Dermis microvascular lymphatic vessel endothelial cell (primary cell): ENCODE data around the gene PNPO. TPM values are rescaled to one million over a fixed set of nuclear protein-coding genes. Genes with fewer than 3 reads are reported as not detected.
A peak's percentile ranks its signal among the peaks of the same experiment; 100 is the strongest.

Source experiments
- DNase-seq, 2 donors: peaks; one replicate each; pipeline versions ENCODE4 v3.0.0 to v3.0.0-alpha.2; 2010; ENCODE audit warnings: low read depth in 2 of 2
- total RNA-seq: library from RNA; depleted of rRNA; stranded (reverse); fragments of >200 nt; gene quantifications from 2 replicates; pipeline ENCODE4 v1.2.1, GENCODE V29; 2014

The PNPO gene
- total RNA-seq, 1 donor from 2014 or later, result 18.9 TPM

DNA sequence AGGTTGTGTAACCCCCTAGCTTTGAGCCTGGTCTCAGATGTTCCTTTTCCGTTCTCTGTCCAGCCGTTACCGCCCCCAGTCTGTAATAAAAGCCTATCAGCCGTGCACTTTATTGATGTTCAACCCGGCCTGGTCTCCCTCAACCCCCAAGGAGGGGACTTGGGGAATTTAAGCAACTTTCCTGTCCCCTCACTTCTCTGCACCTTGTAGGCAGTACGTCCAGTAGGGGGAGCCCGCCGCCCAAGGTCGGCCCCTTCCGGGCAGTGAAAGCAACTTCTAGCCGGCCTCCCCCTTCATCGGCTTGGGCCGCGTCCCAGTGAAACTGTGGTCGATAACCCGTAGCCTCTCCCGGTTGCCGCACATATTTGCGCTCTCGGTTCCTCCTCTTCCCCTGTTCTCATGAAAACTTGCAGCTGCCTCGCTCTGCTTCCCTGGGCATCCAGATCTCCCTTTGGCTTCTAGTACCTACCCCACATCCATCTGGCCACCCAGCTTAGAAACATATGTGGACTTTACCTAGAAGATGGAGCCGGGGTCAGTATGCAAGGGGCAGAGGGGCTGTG lies 7.9 kb downstream of the PNPO start:
- DNase-seq, result peak; percentile 31 to 79

DNA sequence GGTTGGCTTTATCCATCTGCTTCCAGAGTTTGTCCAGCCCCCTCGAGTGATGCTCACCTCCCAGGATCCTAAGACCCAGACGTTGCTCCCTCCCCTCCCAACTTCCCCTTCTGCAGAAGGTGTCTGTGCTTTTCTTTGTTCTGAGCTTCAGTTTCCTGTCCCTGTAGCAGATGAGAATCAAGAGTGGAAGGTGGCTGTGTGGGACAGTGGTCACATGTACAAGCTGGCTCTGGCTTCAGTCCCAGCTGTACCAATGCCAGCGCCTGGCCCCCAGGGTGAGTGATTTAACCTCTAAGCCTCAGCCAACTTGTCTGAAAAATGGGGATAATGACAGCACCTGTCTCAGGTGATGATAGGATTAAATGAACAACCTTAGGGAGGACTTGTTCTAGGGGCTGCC lies 8.6 kb downstream of the PNPO start:
- DNase-seq, result no peak

DNA sequence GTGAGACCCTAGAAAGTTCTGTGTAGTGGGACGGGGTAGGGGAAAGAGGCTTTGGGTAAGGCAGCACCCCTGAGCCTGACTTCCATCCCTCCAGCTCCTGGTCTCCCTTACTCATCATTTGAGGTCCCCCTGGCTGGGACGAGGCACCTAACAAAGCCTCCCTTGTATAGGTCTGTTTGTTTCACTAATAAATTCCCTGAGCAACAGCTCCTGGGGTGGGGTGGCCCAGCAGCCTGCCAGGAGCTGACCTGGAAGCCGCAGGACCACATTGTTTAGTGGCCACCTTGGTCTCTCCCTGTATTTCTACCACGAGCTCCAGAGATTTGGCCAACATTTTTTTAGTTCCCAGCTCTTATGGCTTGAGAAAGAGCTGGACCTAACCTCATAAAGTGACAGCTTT lies 9.1 kb downstream of the PNPO start:
- no peak for DNase-seq

GRCh38 chr17:47952171-47953021 lies 11.0 kb downstream of the PNPO start:
- DNase-seq, result no peak

GRCh38 chr17:47953909-47954308 lies 12.5 kb downstream of the PNPO start:
- DNase-seq, result no peak

DNA sequence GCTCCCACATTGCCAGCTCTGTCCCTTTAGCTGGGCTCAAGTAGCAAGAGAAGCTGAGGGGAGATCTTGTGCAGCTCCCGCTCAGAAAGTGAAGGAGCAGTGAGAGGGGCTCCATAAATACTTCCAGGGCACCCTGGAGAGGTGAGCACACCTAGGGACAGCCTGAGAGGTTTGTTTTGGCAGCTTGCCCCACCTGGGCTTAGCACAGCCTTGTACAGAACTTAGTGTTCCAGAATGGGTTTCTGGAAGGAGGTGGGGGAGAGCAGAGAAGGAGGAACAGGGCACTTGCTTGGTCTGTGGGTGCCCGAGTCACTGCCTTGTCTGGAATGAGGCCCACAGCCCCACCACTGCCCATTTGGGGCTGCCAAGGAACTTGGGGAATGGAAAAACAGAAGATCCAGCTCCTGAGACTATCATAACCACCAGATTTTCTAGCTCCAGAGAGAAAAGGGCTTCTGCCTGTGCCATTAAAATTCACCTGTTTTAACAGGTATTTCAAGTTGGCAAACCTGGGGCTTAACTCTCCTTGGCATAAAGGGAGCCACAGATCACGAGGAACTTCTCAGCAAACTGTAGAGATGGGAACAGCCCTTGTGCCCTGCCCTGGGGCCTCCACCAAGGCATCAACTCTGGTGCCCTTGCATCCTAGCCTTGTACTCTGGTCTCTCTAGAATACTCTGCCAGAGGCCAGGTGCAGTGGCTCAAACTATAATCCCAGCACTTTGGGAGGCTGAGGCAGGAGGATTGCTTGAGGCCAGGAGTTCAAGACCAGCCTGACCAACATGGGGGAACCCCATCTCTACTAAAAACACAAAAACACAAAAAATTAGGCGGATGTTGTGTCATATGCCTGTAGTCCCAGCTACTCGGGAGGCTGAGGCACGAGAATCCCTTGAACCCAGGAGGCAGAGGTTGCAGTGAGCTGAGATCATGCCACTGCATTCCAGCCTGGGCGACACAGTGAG lies 14.4 kb downstream of the PNPO start:
- no peak for DNase-seq

- no peak for DNase-seq
These were observed 15.6 kb downstream of the PNPO start for GRCh38 chr17:47956791-47957590.

DNA sequence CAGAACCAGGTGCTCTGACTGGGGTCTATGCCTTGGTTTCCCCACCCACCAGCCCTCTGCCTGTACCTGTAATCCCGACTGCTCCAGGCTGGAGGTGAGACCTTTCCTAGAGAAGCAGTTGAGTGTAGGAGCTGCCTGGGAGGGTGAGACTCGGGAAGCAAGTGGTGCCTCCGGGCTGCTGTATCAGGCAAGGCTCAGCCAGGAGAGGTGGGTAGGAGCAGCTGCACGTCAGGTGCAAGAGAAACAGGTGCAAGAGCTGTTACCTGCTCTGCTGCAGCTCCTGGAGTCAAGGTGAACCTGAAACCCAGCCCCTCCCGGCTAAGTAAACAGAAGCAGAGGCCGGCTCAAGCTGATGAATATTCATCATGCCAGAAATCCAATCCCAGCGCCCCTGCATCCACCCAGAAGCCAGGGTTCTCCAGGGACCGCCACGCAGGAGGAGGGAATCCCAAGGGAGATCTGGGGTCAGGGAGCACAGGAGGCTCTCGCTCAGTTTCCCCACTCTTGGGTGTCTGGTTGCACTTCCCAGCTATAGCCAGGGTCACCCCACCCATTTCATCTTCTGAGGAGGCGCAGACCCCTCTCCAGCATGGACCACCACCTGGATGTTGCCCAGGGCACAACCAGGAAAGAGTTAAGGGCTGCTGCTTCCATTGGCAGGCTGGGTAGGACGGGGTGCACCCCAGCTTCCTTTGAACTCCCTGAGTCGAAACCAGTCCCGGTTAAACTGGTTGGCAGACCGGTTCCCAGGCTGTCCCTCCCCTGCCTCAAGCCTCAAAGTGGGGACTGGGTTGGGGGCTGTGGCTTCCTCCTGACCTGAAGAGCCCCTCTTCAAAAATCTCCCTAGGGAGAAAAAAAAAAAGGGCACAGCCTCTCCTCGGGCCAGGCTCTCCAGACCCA lies 16.5 kb downstream of the PNPO start, which contains the start of gene PRR15L:
PRR15L (minus strand) TSS at position 293 of the 900 bp plus-strand sequence. CDS start 4,649 bp downstream, outside the sequence.
- no peak for DNase-seq

DNA sequence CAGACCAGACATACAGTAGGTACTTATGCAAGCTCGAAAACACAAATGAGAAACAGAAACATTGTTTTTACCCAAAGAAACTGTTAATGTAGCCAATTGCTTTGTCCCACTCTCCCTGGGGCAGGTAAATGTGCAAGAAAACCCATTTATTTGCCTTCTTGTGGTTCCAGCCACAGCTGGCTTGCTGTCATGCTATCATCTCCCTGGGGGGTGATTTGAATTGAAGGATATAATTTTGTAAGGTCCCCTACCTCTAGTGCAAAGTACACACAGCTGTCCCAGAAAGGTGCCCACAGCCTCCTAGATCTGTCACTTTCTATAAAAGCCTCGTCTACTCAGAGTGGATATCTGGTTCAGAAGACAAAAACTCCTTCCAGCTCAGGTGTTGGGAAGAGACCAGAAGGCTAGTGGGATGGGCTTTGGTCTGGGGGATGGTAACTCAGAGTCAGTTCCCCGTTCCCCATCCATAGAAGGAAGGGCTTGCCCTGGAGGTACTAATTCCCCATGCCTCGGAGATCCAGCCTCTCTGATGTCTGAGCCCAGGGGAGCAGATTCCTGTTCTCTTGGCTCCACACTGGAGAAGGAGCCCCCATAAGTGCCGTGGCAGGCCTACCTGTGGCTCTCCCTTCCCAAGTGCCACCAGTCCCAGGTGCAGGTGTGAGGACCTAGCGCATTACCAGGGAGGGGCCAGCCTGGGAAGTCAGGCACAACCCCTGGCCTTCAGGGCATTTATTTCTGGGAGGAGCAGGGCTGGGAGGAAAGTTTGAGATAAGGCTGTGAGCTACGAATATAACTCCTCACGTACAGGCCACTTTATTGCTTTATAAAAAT lies 18.7 kb downstream of the PNPO start:
- no peak for DNase-seq

DNA sequence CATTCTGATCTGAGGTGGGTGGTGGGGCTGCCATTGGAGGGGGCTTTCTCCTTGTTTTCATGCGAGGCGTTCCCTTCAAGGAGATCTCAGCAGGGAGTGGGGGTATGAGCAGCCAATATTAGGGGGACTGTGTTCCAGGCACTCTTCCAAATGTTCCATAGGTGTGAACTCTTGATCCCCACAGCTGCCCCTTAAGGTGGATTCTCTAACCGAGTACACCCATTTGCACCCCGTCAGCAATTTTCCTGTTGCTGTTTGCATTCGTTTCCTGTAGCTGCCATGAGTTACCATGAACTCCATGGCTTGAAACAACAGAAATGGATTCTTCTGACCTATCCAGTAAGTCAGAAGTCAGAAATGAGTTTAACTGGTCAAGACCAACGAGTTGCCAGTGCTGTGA lies 20.0 kb downstream of the PNPO start:
- no peak for DNase-seq

GRCh38 chr17:47962901-47963300 lies 21.5 kb downstream of the PNPO start:
- no peak for DNase-seq

DNA sequence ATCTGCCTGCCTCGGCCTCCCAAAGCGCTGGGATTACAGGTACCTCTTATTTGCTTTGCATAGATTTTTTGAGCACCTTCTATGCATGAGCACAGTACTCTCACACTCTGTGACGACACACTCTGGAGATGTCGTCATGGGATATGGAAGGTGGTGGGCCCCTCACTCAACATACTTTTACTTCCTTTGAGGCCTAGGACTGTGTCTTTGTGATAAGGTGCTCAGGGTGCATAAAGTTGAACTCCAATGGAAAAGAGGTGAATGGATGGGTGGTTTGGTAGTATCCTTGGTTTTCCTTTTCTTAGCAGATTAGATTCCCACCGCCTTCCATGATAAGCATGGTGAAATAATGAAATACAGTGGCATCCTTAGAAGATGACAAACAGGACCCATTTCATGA lies 23.5 kb downstream of the PNPO start:
- DNase-seq, result no peak

DNA sequence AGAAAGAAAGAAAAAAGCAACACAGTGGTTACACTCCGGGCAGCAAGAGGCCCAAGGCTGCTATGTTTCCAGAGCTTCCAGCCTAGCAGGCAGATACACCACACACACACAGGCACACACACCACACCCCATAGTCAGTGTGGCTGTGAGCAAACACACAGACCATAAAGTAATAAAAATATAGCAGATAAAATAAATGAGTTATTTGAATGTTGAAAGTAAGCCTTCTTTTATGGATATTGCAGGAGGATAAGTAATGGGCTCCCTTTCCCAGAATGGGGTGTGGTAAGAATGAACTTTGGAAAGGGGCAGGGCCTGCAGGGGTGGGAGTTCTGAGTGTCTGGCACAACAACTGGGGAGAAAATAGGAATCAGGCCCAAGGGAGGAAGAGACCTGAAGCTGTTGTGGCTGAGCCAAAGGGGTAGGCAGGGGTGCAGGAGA lies 24.7 kb downstream of the PNPO start:
- DNase-seq, result no peak

GRCh38 chr17:47967607-47968252 lies 26.4 kb downstream of the PNPO start:
- no peak for DNase-seq

GRCh38 chr17:47968836-47969235 lies 27.5 kb downstream of the PNPO start:
- no peak for DNase-seq

DNA sequence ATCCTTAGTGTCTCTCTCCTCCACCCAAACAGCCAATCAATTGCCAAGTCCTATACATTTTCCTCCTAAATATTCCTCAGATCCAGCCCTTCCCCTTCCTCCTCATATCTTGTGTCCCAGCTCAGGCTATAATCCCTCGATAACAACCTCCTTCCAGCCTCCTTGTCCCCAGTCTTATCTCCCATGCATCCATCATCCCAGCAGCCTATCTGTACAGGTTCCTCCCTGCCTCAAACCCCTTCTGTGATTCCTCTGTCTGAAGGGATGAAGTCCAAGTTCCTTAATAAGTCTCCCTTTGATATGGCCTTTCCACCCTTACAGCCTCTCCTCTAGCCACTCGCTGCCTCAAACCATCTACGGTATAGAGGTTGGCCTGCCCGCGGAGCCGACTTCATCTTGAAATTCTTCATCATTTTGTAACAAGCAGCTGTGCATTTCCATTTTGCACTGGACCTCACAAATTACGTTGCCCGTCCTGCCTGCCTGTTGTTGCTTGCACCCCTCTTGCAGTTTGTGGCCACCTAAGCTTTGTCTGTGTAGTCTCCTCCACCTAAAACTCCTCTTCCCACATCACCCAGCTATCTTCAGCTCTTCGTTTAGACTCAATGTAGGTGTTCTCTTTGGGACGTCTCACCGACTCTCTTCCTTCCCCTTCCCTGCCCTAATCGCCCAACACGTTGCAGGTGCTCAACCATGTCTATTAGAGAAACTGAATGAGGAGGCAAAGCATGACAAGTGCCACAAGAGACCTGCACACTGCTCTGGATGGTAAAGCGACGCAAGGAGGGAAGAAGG lies 28.8 kb downstream of the PNPO start:
- no peak for DNase-seq

DNA sequence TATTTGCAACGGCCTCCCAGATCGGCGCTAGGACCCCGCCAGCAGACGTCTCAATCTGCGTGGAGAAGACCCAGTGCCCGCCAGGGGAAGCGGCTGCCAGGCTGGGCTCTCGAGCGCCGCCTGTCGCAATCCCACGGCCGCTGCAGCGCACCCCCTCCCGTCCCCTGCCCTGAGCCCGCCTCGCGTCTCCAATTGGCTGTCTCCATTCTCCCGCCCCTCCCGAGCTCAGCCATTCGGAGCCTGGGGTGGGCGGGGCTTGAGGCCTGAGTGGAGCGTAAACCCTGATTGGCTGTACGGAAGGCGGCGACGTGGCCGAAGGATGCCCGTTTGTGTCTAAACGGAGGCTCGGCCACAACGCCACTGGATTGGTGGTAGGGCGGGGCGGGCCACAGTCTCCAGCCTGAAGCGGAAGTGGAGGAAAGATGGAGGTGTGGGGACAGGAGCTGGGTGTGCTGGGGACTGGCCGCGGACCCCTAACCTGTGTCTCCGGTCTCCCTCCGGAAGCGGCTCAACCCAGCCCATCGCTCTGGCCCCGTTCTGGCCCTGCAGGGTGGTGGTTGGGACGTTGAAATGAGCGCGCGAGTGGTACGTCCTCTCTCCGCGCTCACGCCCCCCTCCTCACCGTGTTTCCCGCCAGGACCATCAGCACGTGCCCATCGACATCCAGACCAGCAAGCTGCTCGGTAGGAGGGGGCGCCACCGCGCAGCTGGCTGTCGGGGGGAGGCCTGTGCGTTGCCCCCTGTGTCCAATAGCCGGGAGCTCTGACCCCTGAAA lies 29.5 kb downstream of the PNPO start, which contains the start of gene CDK5RAP3:
CDK5RAP3 (plus strand) TSS at position 389 of the 775 bp plus-strand sequence; CDS start at position 423, 34 bp downstream.
- DNase-seq, result peak; percentile 97 to 100
